DMS53 treated with DMSO at 0.1 percent for 48 hours (cell line): ENCODE results near the gene PSMD3.
A peak's percentile ranks its signal among the peaks of the same experiment; 100 is the strongest.
"Not testable (repeated sequence)": the region's sequence is repeated elsewhere in the genome, so short reads cannot be mapped to it uniquely, and the experiment has no call there.

ENCODE experiments used
- DNase-seq: peaks from one replicate; lab custom pipeline; 2025; ENCODE audit not compliant: unreplicated experiment; lab: John Stamatoyannopoulos, UW

The PSMD3 gene

DNA sequence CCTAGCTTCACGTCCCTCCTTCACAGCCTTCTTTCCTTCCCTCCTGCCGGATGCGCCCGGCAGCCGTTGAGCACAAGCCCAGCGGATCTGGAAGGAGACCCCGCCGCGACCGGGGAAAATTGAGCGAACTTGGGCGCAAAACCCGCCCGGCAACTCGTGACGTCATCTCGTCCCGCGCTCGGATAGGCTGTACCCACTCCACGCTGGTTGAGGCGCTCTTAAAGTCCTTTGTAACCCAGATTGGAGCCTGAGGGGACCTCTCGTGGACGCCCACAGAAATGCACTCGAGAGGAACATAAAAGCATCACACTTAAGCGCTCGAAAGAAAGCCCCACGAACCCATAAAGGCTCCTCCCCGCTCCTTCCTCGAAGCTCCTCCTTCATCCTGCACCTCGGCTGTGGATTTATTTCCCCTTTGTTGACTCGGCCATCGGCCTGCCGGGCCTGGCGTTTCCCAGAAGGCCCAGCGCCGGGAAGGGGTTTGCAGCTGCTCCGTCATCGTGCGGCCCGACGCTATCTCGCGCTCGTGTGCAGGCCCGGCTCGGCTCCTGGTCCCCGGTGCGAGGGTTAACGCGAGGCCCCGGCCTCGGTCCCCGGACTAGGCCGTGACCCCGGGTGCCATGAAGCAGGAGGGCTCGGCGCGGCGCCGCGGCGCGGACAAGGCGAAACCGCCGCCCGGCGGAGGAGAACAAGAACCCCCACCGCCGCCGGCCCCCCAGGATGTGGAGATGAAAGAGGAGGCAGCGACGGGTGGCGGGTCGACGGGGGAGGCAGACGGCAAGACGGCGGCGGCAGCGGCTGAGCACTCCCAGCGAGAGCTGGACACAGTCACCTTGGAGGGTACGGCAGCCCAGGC, at the start of gene PSMD3:
Gene PSMD3, plus strand, starts transcription at position 457 of the 856 bp plus-strand sequence. Its CDS starts 164 bp downstream, at position 621.
- peak; percentile 92 for DNase-seq

DNA sequence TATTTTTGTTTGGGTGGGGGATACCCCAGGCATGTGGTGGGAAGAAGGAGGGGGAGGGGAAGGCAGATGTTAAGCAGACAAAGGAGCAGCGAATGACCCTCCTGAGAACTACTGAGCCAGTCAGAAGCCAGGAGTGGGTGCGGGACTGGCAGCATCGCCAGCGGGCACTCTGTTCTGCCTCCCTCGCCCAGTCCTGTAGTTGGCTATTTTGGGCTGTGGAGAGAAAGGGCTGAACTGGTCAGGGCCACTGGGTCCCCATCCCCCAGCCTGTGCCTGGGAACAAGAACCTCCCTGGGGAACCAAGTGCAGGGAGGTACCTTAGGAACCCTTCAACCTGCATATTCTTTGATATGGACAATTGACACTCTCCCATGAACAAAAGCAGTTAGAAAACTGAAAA, 46.7 kb upstream of the PSMD3 start:
- no peak for DNase-seq

DNA sequence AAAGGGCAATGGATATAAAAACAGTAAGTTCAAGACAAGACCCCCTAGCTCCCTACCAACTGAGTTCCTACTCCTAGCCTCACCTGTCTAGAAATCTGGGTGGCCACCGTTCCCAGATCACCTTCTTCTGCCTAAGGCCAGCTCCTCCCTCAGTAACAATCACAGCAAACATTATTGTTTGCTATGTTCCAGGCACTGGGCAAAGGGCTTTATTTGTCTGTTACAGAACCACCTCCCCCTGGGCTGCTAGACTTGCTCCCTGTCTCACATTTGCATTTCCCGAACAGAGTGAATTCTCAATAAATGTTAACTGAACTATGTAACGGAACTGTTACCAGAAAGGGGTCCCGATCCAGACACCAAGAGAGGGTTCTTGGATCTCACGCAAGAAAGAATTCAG, 46.3 kb upstream of the PSMD3 start:
- DNase-seq, result no peak

DNA sequence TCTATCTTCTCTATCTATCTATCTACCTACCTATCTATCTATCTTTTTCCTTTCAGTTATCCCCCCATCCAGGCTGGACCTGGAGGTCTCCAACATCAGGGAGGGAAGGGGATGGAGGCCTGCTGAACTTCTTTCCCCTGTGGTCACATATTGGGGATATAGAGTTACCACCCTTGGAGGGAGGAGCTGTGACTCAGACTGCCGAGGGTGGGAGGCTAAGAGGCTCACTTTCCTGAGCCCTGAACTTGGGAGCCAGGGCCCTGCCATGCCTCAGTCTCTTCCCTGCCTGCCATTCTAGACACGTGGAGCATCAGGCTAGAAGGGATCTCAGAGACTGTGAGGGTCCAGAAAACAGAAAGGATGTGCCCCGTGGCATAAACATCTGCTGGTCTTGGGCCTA, 44.7 kb upstream of the PSMD3 start:
- DNase-seq, result no peak

DNA sequence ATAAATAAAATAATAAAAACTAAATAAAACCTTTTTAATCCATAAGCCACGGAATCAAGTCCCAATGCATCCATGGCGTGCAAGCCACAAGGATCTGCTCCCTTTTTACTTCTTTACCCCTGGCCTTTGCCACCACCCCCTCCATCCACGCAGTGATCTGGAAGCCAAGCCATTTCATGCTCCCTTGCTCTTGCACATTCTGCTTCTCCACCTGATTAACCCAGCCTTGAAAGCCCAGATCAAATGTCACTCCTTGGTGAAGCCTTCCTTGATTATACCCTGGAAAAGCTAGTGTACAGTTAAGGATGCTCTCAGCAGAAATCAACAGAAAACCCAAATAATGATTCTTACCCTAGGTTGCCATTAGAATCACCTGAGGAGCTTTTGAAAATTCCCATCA, 43.2 kb upstream of the PSMD3 start:
- DNase-seq, result no peak

DNA sequence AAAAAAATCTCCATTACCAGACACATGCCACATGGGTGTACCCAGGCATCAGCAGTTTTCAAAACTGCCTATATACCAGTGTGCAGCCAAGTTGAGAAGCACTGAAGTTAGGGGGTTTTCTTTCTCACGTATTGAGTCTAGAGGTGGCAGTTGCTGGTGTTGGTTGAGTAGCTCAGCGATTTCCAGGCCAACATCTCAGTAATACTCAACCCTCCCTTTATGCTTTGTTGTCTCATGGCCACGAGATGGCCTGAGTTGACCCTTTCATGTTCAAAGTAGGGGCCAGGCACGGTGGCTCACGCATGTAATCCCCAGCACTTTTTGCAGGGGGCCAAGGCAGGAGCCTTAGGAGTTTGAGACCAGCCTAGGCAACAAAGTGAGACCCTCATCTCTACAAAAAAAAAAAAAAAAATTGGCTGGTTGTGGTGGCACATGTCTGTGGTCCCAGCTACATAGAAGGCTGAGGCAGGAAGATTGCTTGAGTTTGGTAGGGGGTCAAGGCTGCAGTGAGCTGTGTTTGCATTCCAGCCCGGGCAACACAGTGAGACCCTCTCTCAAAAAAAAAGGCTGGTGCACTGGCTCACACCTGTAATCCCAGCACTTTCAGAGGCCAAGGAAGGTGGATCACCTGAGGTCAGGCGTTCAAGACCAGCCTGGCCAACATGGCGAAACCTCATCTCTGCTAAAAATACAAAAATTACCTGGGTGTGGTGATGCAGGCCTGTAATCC, 42.3 kb upstream of the PSMD3 start:
- no peak for DNase-seq

DNA sequence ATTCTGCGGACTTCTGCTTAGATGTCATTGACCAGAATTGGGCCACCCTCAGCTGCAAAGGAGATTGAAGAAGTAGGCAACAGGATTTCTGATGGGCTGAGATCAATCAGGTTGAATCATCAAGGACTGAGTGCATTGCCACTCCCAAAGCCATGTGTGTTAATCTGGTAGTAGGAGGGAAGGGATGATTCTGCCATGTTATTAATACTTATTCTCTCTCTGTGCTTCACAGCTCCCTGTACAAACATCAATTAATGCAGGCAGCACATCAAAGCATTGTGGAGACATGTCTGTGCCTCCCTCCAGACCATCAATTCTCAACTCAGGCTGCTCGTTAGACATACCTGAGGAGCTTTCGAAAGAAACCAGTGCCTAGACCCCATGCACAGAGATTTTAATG, 41.5 kb upstream of the PSMD3 start:
- no peak for DNase-seq

DNA sequence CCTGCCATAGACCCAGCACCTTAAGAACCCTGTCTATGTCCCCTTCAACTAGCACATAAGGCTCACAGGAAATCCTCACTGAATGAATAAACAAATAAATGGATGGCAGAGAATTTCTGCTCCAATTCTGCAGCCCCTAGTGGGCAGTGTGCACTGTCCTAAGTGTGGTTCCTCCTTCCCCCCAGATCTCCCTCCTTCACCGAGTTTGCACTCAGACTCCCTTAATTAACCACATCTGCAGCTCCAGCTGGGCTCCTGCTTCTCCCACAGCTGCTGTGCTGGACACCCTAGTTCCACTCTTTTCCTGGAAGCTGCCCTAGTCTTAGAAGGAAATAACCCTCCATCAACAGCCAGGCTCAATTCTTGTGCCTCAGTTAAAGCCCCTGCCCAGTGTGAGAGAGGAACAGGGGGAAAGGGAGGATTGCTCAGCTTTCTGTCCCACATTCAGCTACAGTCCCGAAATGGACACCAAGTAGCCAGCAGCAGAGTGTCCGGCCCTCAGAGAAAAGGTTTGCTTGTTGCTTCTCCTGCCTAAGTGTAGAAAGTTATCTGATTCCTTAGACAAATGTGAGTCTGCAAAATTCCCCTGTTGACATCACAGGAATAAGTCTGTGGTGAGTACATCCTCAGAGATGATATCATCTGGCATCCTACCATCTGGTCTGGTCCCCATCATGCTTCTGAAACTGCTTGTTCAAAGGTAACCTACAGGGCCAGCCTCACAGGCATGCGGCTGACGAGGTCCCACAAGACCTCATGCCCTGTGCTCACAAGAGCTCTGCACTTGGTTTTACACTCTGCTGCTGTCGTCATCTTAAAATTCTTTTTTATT, 40.8 kb upstream of the PSMD3 start:
- DNase-seq, result no peak

DNA sequence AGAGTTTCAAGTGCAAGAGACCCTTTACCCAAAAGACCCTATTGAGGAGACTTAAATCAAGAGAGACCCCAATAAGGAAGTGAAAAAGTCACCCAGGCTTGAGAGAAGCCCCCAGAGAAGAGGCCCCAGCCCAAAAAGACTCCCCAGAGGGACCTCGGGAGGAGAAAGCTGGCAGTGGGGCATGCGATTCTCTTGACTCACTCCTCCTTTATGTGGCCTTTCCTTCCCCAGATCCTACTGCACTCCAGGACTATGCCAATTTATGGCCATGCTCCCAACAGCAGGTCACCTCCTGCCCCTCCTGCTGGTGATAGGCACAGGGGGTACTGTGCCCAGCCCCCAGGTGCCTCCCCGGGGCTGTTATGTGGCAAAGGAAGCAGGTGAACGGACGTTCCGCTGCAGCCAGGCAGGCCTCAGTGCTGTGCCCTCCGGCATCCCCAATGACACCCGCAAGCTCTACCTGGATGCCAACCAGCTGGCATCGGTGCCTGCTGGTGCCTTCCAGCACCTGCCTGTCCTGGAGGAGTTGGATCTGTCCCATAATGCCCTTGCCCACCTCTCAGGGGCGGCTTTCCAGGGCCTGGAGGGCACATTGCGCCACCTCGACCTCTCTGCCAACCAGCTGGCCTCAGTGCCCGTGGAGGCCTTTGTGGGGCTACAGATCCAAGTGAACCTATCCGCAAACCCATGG, 36.8 kb upstream of the PSMD3 start:
- no peak for DNase-seq

DNA sequence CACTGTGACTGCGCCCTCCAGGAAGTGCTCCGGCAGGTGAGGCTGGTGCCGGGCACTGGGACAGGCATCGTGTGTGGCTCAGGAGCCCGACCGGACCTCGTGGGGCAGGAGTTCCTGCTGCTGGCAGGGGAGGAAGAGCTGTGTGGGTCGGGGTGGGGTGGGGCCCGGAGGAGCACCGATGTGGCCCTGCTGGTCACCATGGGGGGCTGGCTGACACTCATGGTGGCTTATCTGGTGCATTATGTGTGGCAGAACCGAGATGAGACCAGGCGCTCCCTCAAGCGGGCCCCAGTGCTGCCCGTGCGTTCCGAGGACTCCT, 36.3 kb upstream of the PSMD3 start:
- no peak for DNase-seq

DNA sequence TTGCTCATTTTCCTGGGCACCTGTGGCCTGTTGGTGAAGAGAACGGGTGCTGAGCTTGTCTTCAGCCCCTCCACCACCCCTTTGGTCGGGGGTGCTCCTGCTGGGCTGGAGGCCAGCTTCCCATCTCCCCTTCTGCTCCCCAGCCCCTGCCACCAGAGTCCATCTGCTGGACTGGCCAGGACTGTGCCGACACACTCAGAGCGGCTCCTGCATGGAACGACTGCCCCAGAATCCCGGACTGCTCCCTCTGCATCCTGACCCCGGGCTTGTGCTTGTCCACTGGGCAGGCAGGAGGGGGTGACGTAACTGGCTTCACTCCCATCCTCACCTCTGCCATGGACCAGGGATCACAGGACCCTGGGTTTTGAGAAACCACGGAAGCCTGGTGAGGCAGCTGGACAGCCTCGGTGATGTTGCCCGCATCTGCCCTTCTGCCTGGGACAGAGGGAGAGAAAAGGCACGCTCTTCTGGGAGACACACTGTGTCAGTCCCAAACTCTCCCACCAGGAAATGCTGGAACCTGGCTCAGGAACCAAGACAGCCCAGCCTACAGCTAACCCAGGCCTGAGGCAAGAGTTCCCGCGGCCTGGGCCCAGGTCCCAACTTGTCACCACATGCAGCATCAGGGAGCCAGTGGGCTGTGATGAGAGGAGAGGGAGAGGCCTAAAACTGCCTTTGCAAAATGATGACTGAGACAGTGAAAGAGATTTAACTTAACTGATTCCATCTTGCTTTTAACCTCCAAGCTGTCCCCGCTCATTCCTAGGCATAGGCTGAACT, 33.9 kb upstream of the PSMD3 start:
- DNase-seq, result no peak

DNA sequence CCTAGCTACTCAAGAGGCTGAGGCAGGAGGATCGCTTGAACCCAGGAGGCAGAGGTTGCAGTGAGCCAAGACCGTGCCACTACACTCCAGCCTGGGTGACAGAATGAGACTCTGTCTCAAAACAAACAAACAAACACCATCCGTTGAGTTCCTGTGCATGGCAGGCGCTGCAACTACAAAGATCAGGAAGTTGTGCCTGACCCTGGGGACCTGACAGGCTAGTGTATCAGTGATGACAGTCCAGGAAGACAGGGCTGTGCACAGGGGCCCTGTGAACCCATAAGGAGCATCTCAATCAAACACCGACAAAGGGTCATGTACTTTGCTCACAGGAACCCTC, 32.1 kb upstream of the PSMD3 start:
- not testable (repeated sequence) for DNase-seq

DNA sequence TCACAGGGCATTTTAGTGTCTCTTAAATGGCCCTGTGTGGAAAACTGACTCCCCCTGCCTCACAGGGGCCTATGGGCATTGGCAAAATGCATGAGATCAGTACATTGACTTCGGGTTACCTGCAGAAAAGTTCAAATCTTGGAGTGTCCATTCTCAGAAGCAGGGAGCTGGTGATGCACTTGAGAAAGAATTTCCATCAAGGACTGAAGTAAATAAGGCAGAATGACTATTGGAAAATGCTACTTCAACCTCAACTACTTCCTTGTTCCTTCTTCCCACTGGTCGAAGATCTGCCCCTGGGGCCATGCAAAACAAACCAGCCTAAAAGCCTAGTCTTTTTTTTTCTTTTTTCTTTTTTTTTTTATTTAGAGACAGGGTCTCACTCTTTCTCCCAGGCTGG, 31.6 kb upstream of the PSMD3 start:
- DNase-seq, result no peak

DNA sequence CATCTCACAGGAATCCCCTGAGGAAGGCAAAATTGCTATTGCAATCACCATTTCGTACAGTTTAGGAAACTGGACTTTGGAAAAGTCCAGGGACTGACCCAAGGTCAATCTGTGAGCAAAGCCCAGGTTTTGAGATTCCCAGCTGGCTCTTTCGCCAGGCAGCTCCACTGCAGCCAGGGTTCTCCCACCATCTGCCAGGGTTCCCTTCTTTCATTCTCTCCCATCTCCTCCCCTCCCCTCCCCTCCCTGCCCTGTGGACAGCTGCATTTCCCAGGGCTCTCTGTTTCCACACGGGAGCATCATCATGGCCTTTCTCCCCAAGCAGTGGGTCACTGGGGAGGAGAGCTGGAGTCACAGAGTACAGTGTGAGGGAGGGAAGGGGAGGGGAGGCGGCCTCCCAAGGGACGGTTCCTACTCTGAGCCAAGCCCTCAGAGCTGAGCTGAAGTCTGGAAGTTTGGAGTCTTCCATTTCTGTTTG, 29.7 kb upstream of the PSMD3 start:
- DNase-seq, result no peak

DNA sequence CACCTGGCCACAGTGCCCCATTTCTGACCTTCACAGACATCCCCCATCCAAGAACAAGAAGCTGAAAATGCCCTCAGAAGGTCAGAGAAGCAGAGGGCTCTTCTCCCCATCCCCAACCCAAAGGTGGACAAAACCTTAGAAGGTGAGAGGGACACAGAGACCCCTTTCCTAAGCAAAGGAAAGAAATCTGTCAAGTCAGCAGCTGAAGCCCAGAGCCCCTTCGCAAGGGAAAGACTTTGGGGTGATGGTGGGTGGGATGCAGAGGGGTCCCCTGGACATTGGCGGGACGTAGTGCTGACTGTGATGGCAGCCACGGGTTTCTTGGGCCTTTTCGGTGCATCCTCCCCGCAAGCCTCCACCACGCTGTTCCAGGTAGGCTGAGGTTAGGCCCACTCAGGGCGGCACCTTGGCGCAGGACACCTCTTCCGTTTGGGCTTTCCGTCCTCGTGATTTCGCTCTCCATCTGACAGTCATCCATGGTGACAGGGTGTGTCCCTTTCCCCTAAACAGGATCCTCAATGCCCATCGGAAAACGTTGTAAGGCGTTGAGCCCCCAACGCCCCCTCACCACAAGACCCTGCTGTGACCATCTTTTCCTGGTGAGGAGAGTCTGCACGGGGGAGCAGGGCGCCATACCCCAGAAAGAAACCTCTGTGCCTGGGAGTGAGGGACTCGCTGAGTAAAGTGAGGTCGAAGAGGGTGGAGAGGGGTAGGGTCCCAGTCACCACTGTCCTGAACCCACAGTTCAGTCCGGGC, 28.5 kb upstream of the PSMD3 start:
- DNase-seq, result no peak

DNA sequence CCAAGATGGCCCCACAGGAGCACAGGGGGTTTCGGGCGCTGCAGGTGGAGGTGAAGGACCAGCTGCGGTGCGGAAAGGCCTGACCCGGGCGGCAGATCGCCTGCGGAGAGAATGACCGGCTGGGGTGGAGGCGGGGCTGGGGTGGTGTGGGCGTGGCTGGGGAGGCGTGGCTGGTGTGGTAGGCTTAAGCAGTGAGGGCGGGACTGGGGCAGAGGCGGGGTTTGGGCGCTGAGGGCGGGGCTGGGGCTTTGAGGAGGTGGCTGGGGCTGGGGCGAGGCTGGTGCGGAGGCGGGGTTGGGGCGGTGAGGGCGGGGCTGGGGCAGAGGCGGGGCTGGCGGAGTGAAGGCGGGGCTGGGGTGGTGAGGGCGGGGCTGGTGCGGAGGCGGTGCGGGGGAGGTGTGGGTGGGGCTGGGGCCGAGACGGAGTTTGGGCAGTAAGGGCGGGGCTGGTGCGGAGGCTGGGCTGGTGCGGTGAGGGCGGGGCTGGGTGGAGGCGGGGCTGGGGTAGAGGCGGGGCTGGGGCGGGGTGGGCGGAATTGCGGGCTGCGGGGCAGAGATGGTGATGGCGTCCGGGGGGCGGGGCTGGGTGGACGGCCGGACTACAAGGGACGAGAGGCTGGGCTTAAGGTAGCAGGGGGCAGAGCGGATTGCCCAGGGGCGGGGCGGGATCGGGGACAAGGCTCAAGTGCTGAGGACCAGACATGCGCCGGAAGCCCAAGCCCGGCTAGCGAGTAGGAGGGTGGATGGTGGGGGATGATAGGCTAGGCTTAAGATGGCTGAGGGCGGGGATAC, 27.7 kb upstream of the PSMD3 start:
- peak; percentile 73 for DNase-seq

DNA sequence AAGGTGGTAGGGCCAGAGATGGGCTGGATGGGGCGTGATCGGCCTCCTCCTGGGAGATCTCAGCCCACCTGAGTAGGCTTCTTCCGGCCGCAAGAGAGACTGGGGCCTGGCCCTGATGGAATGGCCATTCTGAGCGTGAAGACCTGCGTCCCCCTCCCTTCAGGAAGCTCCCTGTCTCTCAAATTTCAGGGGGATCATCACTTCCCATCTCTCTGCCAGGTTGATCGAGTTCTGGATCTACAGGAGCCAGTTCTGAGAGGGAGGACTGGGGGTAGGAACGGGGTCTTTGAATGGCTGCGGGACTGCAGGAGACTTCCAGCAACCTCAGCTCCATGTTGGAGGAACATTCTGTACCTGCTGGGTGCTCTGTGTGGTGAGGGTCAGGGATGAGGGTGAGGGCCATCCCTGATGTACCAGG, 27.1 kb upstream of the PSMD3 start:
- no peak for DNase-seq

DNA sequence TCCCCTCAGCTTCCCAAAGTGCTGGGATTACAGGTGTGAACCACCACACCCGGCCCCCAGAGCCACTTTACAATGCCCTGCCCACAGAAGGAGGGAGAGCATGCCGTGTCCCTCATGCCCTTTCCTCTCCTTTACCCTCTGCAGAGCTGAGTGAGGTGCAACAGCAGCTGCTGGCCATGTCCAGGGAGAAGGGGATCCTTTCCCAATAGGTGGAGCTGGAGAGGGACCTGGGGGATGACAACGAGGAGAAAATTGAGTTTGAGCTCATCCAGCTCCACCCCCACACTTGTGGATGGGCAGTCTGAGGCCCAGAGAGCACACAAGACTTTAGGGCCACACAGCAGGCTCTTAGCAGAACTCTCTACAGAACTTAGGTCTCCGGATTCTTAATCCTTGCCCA, 25.7 kb upstream of the PSMD3 start:
- DNase-seq, result no peak

DNA sequence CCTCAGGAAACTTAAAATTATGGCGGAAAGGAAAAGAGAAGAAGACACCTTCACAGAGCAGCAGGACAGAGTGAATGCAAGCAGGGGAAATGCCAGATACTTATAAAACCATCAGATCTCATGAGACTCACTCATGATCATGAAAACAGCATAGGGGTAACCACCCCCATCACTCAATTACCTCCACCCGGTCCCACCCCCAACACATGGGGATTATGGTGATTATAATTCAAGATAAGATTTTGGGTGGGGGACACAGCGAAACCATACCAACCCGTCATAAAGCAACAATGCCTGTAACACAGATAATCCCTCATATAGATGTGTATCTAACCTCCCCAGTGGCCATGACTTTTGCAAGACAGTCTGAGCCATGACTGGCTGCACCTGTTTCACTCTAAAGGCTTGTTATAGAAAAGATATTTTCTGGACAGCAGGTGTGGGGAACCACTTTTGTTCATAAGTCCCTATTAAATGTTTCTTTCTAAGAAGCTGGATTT, 24.8 kb upstream of the PSMD3 start:
- no peak for DNase-seq
